GM10266 (cell line): ENCODE data around the gene FYB1.

Experiments used
- DNase-seq: peaks from one replicate; pipeline ENCODE4 v3.0.0; 2012; ENCODE audit errors: extremely low spot score
- CTCF ChIP-seq: IDR thresholded peaks from 2 replicates; pipeline ENCODE4 v1.5.1; 2012; ENCODE audit warnings: mild to moderate bottlenecking, low read depth; ENCODE audit not compliant: control insufficient read depth, insufficient read depth; ENCODE audit errors: missing control alignments

The FYB1 gene

GRCh38 chr5:39158127-39158593 is 61.2 kb downstream of the FYB1 start:
- DNase-seq = no peak
- no peak for TF ChIP-seq CTCF

GRCh38 chr5:39157701-39158100 is 61.7 kb downstream of the FYB1 start:
- DNase-seq = no peak
- no peak for TF ChIP-seq CTCF

GRCh38 chr5:39156082-39156481 is 63.3 kb downstream of the FYB1 start:
- no peak for TF ChIP-seq CTCF

GRCh38 chr5:39151745-39152144 is 67.6 kb downstream of the FYB1 start:
- DNase-seq = no peak
- no peak for TF ChIP-seq CTCF

More at GRCh38 chr5:39156082-39156481, 63.3 kb downstream of the FYB1 start:
- no peak for DNase-seq

GRCh38 chr5:39149966-39150365 is 69.4 kb downstream of the FYB1 start:
- DNase-seq = no peak
- no peak for TF ChIP-seq CTCF

GRCh38 chr5:39148983-39149534 is 70.3 kb downstream of the FYB1 start:
- peak; percentile 9 for TF ChIP-seq CTCF
- DNase-seq = no peak

GRCh38 chr5:39146831-39147540 is 72.4 kb downstream of the FYB1 start:
- TF ChIP-seq CTCF = no peak
- DNase-seq = no peak
